ENCODE measurements around the gene IFT88. TPM values are rescaled to one million over a fixed set of nuclear protein-coding genes. Genes with fewer than 3 reads are reported as not detected.

The IFT88 gene
- total and polyA plus RNA-seq, 3 donors from 2014 or later = 56.6 to 111 (median 86.8) TPM

- Histone ChIP-seq H3K27ac (no peak overlapping the region), H3K36me3 (ENCODE audit: low read depth, missing control alignments) (no peaks in the 10 kb centered on the region), H3K27me3 (no peaks in the 10 kb centered on the region), H3K4me3 (no peak overlapping the region), H3K4me1 (no peaks in the 10 kb centered on the region), H3K9me3 (no peaks in the 10 kb centered on the region)
- no peak for TF ChIP-seq CTCF (IDR thresholded peaks at IDR 0.05)
- no peak for TF ChIP-seq POLR2A (IDR thresholded peaks at IDR 0.05)
- no peak for DNase-seq
- intact Hi-C loops (cut with DNase I; ENCODE audit: low total_unique reads) = no loop called here
- WGBS, 2 donors = 83 to 86% methylated on average over 4 of the region's 4 CpGs
Observed at GRCh38 chr13:20547479-20547908, 19.5 kb upstream of the IFT88 start.

DNA sequence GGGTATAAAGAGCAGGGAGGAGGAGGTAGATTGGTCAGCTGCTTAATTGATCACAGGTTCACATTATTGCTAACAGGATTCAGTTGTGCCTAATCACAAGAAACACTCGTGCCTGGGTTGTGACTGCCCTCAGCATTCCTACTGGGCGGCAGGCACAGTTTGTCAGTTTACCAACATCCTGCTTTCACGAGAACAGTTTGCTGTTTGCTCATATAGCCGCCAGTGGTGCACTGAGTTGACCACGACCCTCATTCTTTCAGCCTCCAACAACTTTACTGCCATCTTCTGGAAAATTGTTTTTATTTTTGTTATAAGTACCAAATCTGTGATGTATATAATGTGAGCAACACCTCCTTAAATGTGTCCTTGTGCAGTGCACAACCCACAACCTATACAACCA is 16.2 kb upstream of the IFT88 start:
- no peak overlapping the region for H3K27ac ChIP-seq
- no peaks in the 10 kb centered on the region for H3K36me3 ChIP-seq (ENCODE audit: low read depth, missing control alignments)
- no peaks in the 10 kb centered on the region for H3K27me3 ChIP-seq
- H3K4me1 ChIP-seq = no peaks in the 10 kb centered on the region
- H3K9me3 ChIP-seq = no peaks in the 10 kb centered on the region
- 68 to 79% methylated on average over 5 of the region's 5 CpGs for WGBS, 2 donors
- intact Hi-C loops (cut with DNase I; ENCODE audit: low total_unique reads) = no loop called here
- TF ChIP-seq CTCF (IDR thresholded peaks at IDR 0.05) (no peak), POLR2A (IDR thresholded peaks at IDR 0.05) (no peak)
- H3K4me3 ChIP-seq = no peak overlapping the region
- DNase-seq = no peak

DNA sequence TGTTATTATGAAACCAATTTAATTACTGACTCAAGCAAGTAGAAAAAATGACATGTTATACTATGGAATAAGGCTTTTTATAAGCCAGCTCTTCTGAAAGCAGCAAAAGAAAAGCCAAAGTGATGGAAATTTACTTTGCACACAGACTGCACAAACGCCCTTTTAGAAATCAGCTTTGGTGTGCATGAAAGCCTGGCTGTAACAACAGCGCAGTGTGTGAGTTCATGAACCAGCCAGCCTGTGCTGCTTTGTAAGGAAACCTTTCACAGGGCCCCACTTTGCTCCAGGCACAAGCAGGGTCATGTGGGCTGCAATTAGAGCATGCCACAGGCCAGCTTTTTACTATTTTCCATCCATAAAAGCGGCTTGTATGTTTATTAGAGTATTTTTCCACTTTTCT is 13.6 kb upstream of the IFT88 start:
- Histone ChIP-seq H3K27ac (no peak overlapping the region), H3K4me3 (no peak overlapping the region), H3K27me3 (no peaks in the 10 kb centered on the region), H3K4me1 (no peaks in the 10 kb centered on the region), H3K36me3 (ENCODE audit: low read depth, missing control alignments) (no peaks in the 10 kb centered on the region), H3K9me3 (no peaks in the 10 kb centered on the region)
- DNase-seq = no peak
- intact Hi-C loops (cut with DNase I; ENCODE audit: low total_unique reads) = no loop called here
- TF ChIP-seq POLR2A (IDR thresholded peaks at IDR 0.05) = no peak
- no peak for TF ChIP-seq CTCF (IDR thresholded peaks at IDR 0.05)
- 57 to 60% methylated on average over 3 of the region's 3 CpGs for WGBS, 2 donors

DNA sequence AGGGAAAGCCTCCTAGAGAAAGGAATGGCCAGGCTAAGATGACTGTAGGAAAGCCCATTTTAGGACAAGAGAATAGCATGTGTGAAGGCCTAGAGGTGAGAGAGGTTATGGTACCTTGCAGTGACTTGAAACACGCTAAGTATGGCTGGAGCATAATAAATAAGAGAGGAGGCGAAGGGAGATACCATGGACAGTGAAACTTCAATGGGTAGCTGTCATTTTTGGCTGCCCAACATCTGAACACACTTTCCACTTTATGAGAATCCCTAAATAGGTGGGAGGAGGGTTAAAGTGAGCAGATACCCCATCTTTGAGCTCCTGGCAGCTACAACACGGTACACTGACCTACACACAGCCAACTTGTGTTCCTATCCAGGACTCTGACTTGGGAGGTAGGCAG is 8.0 kb upstream of the IFT88 start:
- no peaks in the 10 kb centered on the region for H3K9me3 ChIP-seq
- no peak for TF ChIP-seq POLR2A (IDR thresholded peaks at IDR 0.05)
- no peak for TF ChIP-seq CTCF (IDR thresholded peaks at IDR 0.05)
- no peaks in the 10 kb centered on the region for H3K4me1 ChIP-seq
- DNase-seq = no peak
- no peak overlapping the region for H3K4me3 ChIP-seq
- intact Hi-C loops (cut with DNase I; ENCODE audit: low total_unique reads) = no loop called here
- WGBS, 2 donors = 88 to 92% methylated on average over 3 of the region's 3 CpGs
- no peaks in the 10 kb centered on the region for H3K27me3 ChIP-seq
- H3K27ac ChIP-seq = no peak overlapping the region
- H3K36me3 ChIP-seq (ENCODE audit: low read depth, missing control alignments) = no peaks in the 10 kb centered on the region

GRCh38 chr13:20559659-20560356 is 7.1 kb upstream of the IFT88 start:
- H3K4me1 ChIP-seq = no peaks in the 10 kb centered on the region
- H3K4me3 ChIP-seq = no peak overlapping the region
- no peak for DNase-seq
- WGBS, 2 donors = 80 to 81% methylated on average over 6 of the region's 6 CpGs
- H3K27me3 ChIP-seq = no peaks in the 10 kb centered on the region
- H3K36me3 ChIP-seq (ENCODE audit: low read depth, missing control alignments) = no peaks in the 10 kb centered on the region
- H3K27ac ChIP-seq = no peak overlapping the region
- H3K9me3 ChIP-seq = no peaks in the 10 kb centered on the region
- TF ChIP-seq CTCF (IDR thresholded peaks at IDR 0.05) (no peak), POLR2A (IDR thresholded peaks at IDR 0.05) (no peak)
- intact Hi-C loops (cut with DNase I; ENCODE audit: low total_unique reads) = no loop called here
